ENCODE measurements around the gene CHCHD6. TPM values are rescaled to one million over a fixed set of nuclear protein-coding genes. Genes with fewer than 3 reads are reported as not detected.

CHCHD6 gene
- total RNA-seq, 1 experiment from 2014 or later: 47.7 TPM

DNA sequence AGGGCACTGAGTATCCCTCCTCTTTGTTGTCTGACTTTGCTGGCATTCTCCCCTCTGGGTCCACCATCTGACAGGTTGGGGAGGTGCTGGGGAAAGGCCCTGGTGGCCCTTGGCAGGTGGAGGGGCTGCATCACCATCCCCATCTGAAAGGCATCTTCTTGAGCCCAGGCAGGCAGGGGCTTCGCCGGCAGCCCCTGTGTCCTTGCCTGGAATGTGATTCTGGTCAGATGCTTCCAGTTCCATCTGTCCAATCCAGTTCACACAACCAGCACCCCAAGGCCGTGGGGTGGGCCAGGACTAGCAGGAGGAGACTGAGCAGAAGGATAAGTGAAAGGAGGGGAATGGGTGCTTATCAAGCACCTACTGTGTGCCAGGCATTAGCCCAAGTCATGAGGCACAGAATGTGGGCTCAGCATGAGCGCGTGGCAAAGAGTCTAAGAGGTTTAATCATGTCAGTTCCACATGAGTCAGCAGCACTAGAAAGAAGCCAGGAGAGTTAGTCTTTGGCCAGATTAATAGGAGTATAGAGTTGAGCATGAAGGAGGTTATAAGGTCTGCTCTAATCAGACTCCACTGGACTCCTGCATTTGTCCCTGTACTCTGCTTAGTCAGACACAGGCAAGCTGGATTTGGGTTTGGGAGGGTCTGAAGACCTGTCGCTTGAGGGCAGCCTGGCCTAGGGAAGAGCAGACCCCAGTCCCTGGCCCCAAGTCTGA is 38.7 kb upstream of the CHCHD6 start:
- no peak overlapping the region for H3K4me3 ChIP-seq
- BruUV-seq (replicated peaks): no TSS peak
- H4K20me1 ChIP-seq (ENCODE audit: insufficient read depth): no peaks in the 10 kb centered on the region
- CTCF ChIA-PET: no interaction called here
- no peak for DNase-seq
- H3K27ac ChIP-seq: no peak overlapping the region
- no peak overlapping the region for H3K4me2 ChIP-seq
- intact Hi-C loops (cut with micrococcal nuclease; ENCODE audit: unreplicated experiment): no loop called here
- no peak for TF ChIP-seq EZH2 (IDR thresholded peaks at IDR 0.05; ENCODE audit: low read depth)
- TF ChIP-seq, protein P1, sequence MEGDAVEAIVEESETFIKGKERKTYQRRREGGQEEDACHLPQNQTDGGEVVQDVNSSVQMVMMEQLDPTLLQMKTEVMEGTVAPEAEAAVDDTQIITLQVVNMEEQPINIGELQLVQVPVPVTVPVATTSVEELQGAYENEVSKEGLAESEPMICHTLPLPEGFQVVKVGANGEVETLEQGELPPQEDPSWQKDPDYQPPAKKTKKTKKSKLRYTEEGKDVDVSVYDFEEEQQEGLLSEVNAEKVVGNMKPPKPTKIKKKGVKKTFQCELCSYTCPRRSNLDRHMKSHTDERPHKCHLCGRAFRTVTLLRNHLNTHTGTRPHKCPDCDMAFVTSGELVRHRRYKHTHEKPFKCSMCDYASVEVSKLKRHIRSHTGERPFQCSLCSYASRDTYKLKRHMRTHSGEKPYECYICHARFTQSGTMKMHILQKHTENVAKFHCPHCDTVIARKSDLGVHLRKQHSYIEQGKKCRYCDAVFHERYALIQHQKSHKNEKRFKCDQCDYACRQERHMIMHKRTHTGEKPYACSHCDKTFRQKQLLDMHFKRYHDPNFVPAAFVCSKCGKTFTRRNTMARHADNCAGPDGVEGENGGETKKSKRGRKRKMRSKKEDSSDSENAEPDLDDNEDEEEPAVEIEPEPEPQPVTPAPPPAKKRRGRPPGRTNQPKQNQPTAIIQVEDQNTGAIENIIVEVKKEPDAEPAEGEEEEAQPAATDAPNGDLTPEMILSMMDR (conservative IDR thresholded peaks at IDR 0.05): no peak
- H3K36me3 ChIP-seq (ENCODE audit: low read depth): no peaks in the 10 kb centered on the region
- no peaks in the 10 kb centered on the region for H3K9me2 ChIP-seq (ENCODE audit: insufficient read depth)
- H3K9me3 ChIP-seq (ENCODE audit: insufficient read depth, low read depth): no peaks in the 10 kb centered on the region
- no peaks in the 10 kb centered on the region for H3F3A ChIP-seq (ENCODE audit: insufficient read depth, low read depth)
- peaks cover 43% of the 10 kb centered on the region for H3K27me3 ChIP-seq (ENCODE audit: insufficient read depth, low read depth)
- no peaks in the 10 kb centered on the region for H3K79me2 ChIP-seq (ENCODE audit: low read depth)
- POLR2A ChIA-PET (ENCODE audit: unreplicated experiment): no interaction called here
- H3K4me1 ChIP-seq (replicated peaks; ENCODE audit: insufficient read depth): no peaks in the 10 kb centered on the region
- no peak overlapping the region for H2AFZ ChIP-seq

- CTCF ChIA-PET: no interaction called here
- H3K36me3 ChIP-seq (ENCODE audit: low read depth): no peaks in the 10 kb centered on the region
Measured at GRCh38 chr3:126665959-126666657, 37.9 kb upstream of the CHCHD6 start.

DNA sequence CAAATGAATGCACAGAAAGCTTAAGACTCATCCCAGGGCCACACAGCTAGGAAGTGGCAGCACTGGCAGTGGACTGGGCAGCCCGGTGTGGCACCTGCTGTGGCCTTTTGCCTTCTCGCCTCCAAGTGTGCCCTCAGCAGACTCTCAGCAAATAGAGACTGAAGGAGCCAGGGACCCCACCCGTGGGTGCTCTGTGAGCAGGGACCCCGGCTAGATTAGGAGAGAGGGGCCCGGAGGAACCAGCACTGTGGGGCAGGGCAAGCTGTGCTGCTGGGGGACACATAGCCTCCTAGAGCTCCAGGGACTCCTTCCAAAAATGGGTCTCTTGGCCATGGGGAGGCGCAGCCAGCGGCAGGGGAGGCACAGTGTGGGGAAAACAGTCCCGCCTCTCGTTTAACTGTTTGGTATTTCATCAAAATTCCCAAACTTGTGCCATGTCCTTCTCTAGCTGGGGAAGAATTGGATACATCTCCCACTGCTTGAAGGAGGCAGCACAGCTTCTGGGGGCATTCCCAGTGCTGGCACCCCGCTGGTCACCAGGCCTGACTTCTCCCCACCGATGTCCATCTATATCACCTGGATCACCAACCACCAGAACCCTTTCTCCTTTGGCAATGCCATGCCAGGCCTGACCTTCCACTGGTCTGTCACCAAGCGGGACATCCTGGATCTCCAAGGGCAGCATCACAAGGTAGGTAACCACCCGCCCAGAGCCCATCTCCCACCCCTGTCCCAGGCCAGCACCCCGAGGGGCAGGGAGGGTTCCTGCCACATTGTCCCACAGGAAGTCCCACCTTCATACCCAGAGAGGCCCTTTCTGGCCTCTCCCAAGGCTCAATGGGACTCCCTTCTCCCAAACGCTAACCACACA is 37.1 kb upstream of the CHCHD6 start:
- Histone ChIP-seq H4K20me1 (ENCODE audit: insufficient read depth) (no peaks in the 10 kb centered on the region), H3K9me2 (ENCODE audit: insufficient read depth) (no peaks in the 10 kb centered on the region), H3K4me3 (no peak overlapping the region), H3K4me1 (replicated peaks; ENCODE audit: insufficient read depth) (no peaks in the 10 kb centered on the region), H3K36me3 (ENCODE audit: low read depth) (no peaks in the 10 kb centered on the region), H3K4me2 (no peak overlapping the region), H2AFZ (no peak overlapping the region), H3K27ac (no peak overlapping the region), H3K79me2 (ENCODE audit: low read depth) (no peaks in the 10 kb centered on the region), H3K9me3 (ENCODE audit: insufficient read depth, low read depth) (no peaks in the 10 kb centered on the region), H3K27me3 (ENCODE audit: insufficient read depth, low read depth) (peaks cover 29% of the 10 kb centered on the region), H3F3A (ENCODE audit: insufficient read depth, low read depth) (no peaks in the 10 kb centered on the region)
- ChIA-PET POLR2A (ENCODE audit: unreplicated experiment) (no interaction called here), CTCF (no interaction called here)
- TF ChIP-seq EZH2 (IDR thresholded peaks at IDR 0.05; ENCODE audit: low read depth): no peak
- TF ChIP-seq, protein P1 (conservative IDR thresholded peaks at IDR 0.05): no peak
- DNase-seq: no peak
- intact Hi-C loops (cut with micrococcal nuclease; ENCODE audit: unreplicated experiment): no loop called here
- BruUV-seq (replicated peaks): no TSS peak

More at GRCh38 chr3:126665959-126666657, 37.9 kb upstream of the CHCHD6 start:
- H3K9me2 ChIP-seq (ENCODE audit: insufficient read depth): no peaks in the 10 kb centered on the region
- no peak overlapping the region for H3K4me2 ChIP-seq
- no peaks in the 10 kb centered on the region for H3K4me1 ChIP-seq (replicated peaks; ENCODE audit: insufficient read depth)
- intact Hi-C loops (cut with micrococcal nuclease; ENCODE audit: unreplicated experiment): no loop called here
- no peaks in the 10 kb centered on the region for H3F3A ChIP-seq (ENCODE audit: insufficient read depth, low read depth)
- no peaks in the 10 kb centered on the region for H3K79me2 ChIP-seq (ENCODE audit: low read depth)
- H3K4me3 ChIP-seq: no peak overlapping the region
- H4K20me1 ChIP-seq (ENCODE audit: insufficient read depth): no peaks in the 10 kb centered on the region
- peaks cover 37% of the 10 kb centered on the region for H3K27me3 ChIP-seq (ENCODE audit: insufficient read depth, low read depth)
- no TSS peak for BruUV-seq (replicated peaks)
- H3K27ac ChIP-seq: no peak overlapping the region
- no peaks in the 10 kb centered on the region for H3K9me3 ChIP-seq (ENCODE audit: insufficient read depth, low read depth)
- H2AFZ ChIP-seq: no peak overlapping the region
- POLR2A ChIA-PET (ENCODE audit: unreplicated experiment): no interaction called here
- no peak for DNase-seq
- TF ChIP-seq, protein P1 (conservative IDR thresholded peaks at IDR 0.05): no peak

All from PC-9 (cell line).